Prostate gland (tissue), 2 donors: ENCODE results near the gene NDUFS5. TPM values are rescaled to one million over a fixed set of nuclear protein-coding genes. Genes with fewer than 3 reads are reported as not detected.

ENCODE experiments used
- DNase-seq: peaks from one replicate; pipeline ENCODE4 v3.0.0-alpha.2; 2019; ENCODE audit warnings: low spot score
- H3K27ac ChIP-seq, 2 donors: fragments of 200-600 bp; sonication (generic); 2 replicates each; pipeline ENCODE4 v1.5.1; 2017 to 2019
- H3K27me3 ChIP-seq: fragments of 200-600 bp; sonication (generic); replicated peaks from 2 replicates; pipeline ENCODE4 v1.5.1; 2019; ENCODE audit not compliant: insufficient read depth
- H3K36me3 ChIP-seq, 2 donors: fragments of 200-600 bp; sonication (generic); 1 replicate in 1 of 2; 2 replicates in 1 of 2; pipeline versions ENCODE4 v1.5.1 to v1.8.1; 2017 to 2019
- H3K4me1 ChIP-seq: fragments of 200-600 bp; sonication (generic); replicated peaks from 2 replicates; pipeline ENCODE4 v1.5.1; 2019
- H3K4me3 ChIP-seq, 2 donors: fragments of 200-600 bp; sonication (generic); 2 replicates each; pipeline ENCODE4 v1.5.1; 2017 to 2019
- H3K9me3 ChIP-seq: fragments of 200-600 bp; sonication (generic); 2 replicates; pipeline ENCODE4 v1.5.1; 2017
- POLR2A ChIP-seq: fragments of 450-650 bp; IDR thresholded peaks from one replicate; pipeline ENCODE4 v1.6.1; 2016; ENCODE audit warnings: antibody characterized with exemption, mild to moderate bottlenecking
- POLR2AphosphoS5 ChIP-seq: sonication (generic); formaldehyde crosslinking; IDR thresholded peaks from one replicate; pipeline ENCODE4 v1.6.1; 2017; ENCODE audit warnings: antibody characterized with exemption
- WGBS: methylation state at CpG from one replicate; pipeline ENCODE4 v1.1.5; 2018; 5-methylcytosine and 5-hydroxymethylcytosine counted together
- intact Hi-C: fragments of 100-400 bp; cut with DNase I; formaldehyde crosslinking; loops from one replicate; pipeline ENCODE4 v1.14.2; 2022
- total RNA-seq, 2 donors: library from RNA; depleted of rRNA; stranded (reverse); fragments of >200 nt; gene quantifications; one replicate each; pipeline ENCODE4 v1.1.0, GENCODE V29; 2016
- TF ChIP-seq, protein P1 (sequence below), 4 experiments: fragments of 200-600 bp in 2 of 4; fragments of 450-650 bp in 2 of 4; sonication (generic) in 2 of 4; IDR thresholded peaks; 1 replicate in 3 of 4; 2 replicates in 1 of 4; pipeline ENCODE4 v1.5.1; 2016 to 2019; ENCODE audit warnings: antibody characterized with exemption in 4 of 4, mild to moderate bottlenecking in 2 of 4, moderate library complexity in 2 of 4

NDUFS5 gene
- total RNA-seq, 2 donors from 2014 or later, result 310 to 473 TPM

DNA sequence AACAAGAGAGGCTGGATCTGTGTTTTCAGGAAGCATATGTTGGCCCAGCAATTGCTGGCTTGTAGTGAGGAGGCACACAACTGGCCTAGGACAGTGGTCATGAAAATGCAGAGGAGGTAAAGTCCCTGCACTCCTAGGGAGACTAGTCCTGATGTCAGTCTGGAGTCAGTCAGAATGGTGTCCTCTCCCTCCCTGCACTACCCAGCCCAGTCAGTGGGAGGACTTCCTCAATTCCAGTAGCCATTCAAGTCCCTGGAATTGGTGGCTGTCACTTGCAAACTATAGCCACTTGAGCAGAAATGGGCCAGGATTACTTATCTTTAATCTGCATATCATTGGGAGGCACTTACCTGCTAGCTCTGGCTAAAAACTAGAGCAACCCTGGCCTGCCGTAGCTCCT, 18.6 kb downstream of the NDUFS5 start:
- Histone ChIP-seq H3K4me1 (no peaks in the 10 kb centered on the region), H3K36me3 (no peaks in the 10 kb centered on the region), H3K9me3 (no peaks in the 10 kb centered on the region), H3K27ac (no peak overlapping the region), H3K27me3 (no peaks in the 10 kb centered on the region), H3K4me3 (no peak overlapping the region)
- DNase-seq, result no peak
- TF ChIP-seq POLR2AphosphoS5 (no peak), POLR2A (no peak)
- TF ChIP-seq, protein P1, sequence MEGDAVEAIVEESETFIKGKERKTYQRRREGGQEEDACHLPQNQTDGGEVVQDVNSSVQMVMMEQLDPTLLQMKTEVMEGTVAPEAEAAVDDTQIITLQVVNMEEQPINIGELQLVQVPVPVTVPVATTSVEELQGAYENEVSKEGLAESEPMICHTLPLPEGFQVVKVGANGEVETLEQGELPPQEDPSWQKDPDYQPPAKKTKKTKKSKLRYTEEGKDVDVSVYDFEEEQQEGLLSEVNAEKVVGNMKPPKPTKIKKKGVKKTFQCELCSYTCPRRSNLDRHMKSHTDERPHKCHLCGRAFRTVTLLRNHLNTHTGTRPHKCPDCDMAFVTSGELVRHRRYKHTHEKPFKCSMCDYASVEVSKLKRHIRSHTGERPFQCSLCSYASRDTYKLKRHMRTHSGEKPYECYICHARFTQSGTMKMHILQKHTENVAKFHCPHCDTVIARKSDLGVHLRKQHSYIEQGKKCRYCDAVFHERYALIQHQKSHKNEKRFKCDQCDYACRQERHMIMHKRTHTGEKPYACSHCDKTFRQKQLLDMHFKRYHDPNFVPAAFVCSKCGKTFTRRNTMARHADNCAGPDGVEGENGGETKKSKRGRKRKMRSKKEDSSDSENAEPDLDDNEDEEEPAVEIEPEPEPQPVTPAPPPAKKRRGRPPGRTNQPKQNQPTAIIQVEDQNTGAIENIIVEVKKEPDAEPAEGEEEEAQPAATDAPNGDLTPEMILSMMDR (IDR thresholded peaks at IDR 0.05), result no peak
- intact Hi-C loops, result no loop called here
- 78% methylated on average over 1 of the region's 1 CpG for WGBS

DNA sequence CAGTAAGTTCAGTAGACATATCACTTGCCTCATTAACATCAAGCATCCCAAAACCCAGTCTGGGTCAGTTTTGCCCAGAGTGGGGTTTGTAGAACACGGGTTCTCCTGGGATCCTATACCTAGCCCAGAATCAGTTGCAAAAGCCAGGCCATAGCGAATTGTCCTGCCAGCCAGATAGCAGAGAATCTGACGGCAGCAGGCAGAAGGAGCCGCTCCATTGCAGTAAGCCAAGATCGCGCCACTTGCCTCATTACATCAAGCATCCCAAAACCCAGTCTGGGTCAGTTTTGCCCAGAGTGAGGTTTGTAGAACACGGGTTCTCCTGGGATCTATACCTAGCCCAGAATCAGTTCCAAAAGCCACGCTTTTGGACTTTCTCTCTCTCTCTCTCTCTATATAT, 19.1 kb downstream of the NDUFS5 start:
- DNase-seq, result no peak

DNA sequence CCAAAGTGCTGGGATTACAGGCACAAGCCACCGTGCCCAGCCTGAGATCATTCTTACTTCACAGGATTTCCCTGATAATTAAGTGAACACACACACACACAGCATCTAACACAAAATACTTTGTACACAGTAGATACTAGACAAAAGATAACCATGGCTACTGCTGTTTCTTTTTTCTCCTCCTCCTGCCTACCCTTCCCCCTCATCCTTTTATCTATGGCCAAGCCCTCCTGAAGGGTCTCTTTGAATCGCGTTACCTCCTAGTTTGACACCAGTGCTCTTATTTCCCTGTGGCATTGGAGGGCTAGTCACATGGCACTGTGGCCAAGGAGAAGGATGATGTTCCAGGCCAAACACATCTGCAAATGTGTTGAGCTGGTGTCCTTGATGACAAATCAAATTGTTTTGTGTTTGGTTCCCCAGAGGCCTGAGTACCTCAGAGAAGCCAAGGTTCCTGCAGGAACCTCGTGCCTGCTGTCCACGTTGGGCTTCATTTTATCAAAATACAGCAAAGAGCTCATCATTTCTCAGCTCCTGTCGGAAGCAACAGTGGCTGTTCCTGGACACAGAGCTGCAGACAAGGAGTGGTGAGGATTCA, 20.6 kb downstream of the NDUFS5 start:
- Histone ChIP-seq H3K9me3 (no peaks in the 10 kb centered on the region), H3K27me3 (no peaks in the 10 kb centered on the region), H3K27ac (no peak overlapping the region), H3K36me3 (no peaks in the 10 kb centered on the region), H3K4me3 (no peak overlapping the region), H3K4me1 (no peaks in the 10 kb centered on the region)
- no peak for DNase-seq
- intact Hi-C loops, result no loop called here
- WGBS, result 65% methylated on average over 6 of the region's 6 CpGs
- TF ChIP-seq, protein P1 (IDR thresholded peaks at IDR 0.05), result no peak
- TF ChIP-seq POLR2A (no peak), POLR2AphosphoS5 (no peak)

More for the DNA sequence above, 19.1 kb downstream of the NDUFS5 start:
- H3K27ac ChIP-seq, result no peak overlapping the region
- WGBS, result 91% methylated on average over 8 of the region's 8 CpGs
- no peak overlapping the region for H3K4me3 ChIP-seq
- no peaks in the 10 kb centered on the region for H3K4me1 ChIP-seq
- no peaks in the 10 kb centered on the region for H3K9me3 ChIP-seq
- intact Hi-C loops, result no loop called here
- TF ChIP-seq, protein P1 (IDR thresholded peaks at IDR 0.05), result no peak
- no peak for TF ChIP-seq POLR2AphosphoS5
- no peak for TF ChIP-seq POLR2A
- H3K36me3 ChIP-seq, result no peaks in the 10 kb centered on the region
- H3K27me3 ChIP-seq, result no peaks in the 10 kb centered on the region

DNA sequence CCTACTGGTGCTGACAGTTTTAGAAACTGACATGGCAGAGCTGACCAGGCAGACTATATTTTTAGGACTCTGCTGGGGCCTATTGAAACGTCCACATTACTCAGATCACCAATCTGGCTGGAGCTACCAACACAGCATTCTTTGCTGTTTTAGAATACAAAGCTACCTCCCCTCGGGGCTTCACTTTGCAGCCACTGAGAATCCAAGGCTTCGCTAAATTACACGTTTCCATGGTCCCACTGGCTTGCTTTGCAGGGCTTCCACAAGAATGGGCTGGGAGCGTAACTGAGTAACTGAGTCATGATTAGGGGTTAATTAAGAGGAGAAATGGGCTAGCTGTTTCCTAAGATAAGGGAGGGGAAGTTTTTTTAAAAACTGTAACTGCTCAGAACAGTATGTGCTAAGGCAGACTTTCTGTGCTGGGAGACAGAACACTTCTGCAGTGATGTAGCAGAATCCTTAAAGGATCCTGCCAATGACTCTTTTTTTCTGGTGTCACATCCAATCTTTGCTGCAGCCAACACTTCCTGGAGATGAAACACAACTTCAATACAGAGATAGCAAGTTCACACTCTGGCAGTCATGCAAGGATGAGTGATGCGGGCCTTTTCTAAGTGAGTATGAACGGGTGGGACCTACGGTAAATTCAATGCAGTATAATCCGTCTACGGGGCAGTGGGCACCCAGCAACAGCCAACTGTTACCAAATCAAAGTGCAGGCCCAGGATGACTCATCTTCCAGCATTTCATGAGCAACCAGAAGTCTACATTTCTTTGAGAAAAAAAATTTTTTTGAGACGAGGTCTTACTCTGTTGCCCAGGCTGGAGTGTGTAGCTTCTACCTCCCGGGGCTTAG, 21.5 kb downstream of the NDUFS5 start:
- Histone ChIP-seq H3K27me3 (no peaks in the 10 kb centered on the region), H3K4me1 (no peaks in the 10 kb centered on the region), H3K4me3 (no peak overlapping the region), H3K27ac (no peak overlapping the region), H3K9me3 (no peaks in the 10 kb centered on the region), H3K36me3 (no peaks in the 10 kb centered on the region)
- WGBS, result 64% methylated on average over 12 of the region's 12 CpGs
- TF ChIP-seq, protein P1 (IDR thresholded peaks at IDR 0.05), result no peak
- TF ChIP-seq POLR2A (no peak), POLR2AphosphoS5 (no peak)
- intact Hi-C loops, result no loop called here
- DNase-seq, result no peak
